Transverse colon (tissue), 3 donors: ENCODE measurements around the gene UTP11.

Source experiments
- CTCF ChIP-seq, 5 experiments: fragments of 200-600 bp in 3 of 5; fragments of 450-650 bp in 2 of 5; sonication (generic) in 3 of 5; IDR thresholded peaks; 1 replicate in 2 of 5; 2 replicates in 3 of 5; pipeline ENCODE4 v1.5.1; 2016 to 2017; ENCODE audit warnings: antibody characterized with exemption in 5 of 5, inconsistent platforms in 3 of 5, mild to moderate bottlenecking in 2 of 5, moderate library complexity in 1 of 5
- EP300 ChIP-seq: sonication (generic); formaldehyde crosslinking; IDR thresholded peaks from one replicate; pipeline ENCODE4 v1.6.1; 2017; ENCODE audit warnings: antibody characterized with exemption, low read depth

- TF ChIP-seq CTCF (IDR thresholded peaks at IDR 0.05) (no peak), EP300 (no peak)
Observed at GRCh38 chr1:38005195-38006007, 7.1 kb upstream of the UTP11 start, which contains the start of gene FHL3.
